Neural progenitor cell (in vitro differentiated cells): ENCODE measurements around the gene CHM. TPM values are rescaled to one million over a fixed set of nuclear protein-coding genes. Genes with fewer than 3 reads are reported as not detected.
"Not testable (repeated sequence)": the region's sequence is repeated elsewhere in the genome, so short reads cannot be mapped to it uniquely, and the experiment has no call there.

Source experiments
- DNase-seq: peaks from one replicate; pipeline ENCODE4 v3.0.0-alpha.2; 2016; ENCODE audit warnings: low spot score
- H2AFZ ChIP-seq: fragments of 200-600 bp; sonication (generic); replicated peaks from 2 replicates; pipeline ENCODE4 v1.6.1; 2016; ENCODE audit warnings: antibody characterized with exemption
- H3F3A ChIP-seq: fragments of 200-600 bp; sonication (generic); 2 replicates; pipeline ENCODE4 v1.6.1; 2016; ENCODE audit warnings: antibody characterized with exemption, low read depth
- H3K27ac ChIP-seq: fragments of 200-600 bp; sonication (generic); 2 replicates; pipeline ENCODE4 v1.5.1; 2016; ENCODE audit warnings: mild to moderate bottlenecking
- H3K27me3 ChIP-seq: fragments of 200-600 bp; sonication (generic); 2 replicates; pipeline ENCODE4 v1.6.1; 2016; ENCODE audit warnings: mild to moderate bottlenecking, moderate library complexity
- H3K36me3 ChIP-seq: fragments of 200-600 bp; sonication (generic); 2 replicates; pipeline ENCODE4 v1.5.1; 2016
- H3K4me1 ChIP-seq: fragments of 200-600 bp; sonication (generic); 2 replicates; pipeline ENCODE4 v1.6.1; 2016; ENCODE audit warnings: mixed run types
- H3K4me2 ChIP-seq: fragments of 200-600 bp; sonication (generic); 2 replicates; pipeline ENCODE4 v1.6.1; 2016
- H3K4me3 ChIP-seq: fragments of 200-600 bp; sonication (generic); 2 replicates; pipeline ENCODE4 v1.5.1; 2016
- H3K79me2 ChIP-seq: fragments of 200-600 bp; sonication (generic); 2 replicates; pipeline ENCODE4 v1.6.1; 2016; ENCODE audit warnings: low read depth
- H3K9ac ChIP-seq: fragments of 200-600 bp; sonication (generic); 2 replicates; pipeline ENCODE4 v1.6.1; 2016
- H3K9me3 ChIP-seq: fragments of 200-600 bp; sonication (generic); 2 replicates; pipeline ENCODE4 v1.5.1; 2016; ENCODE audit warnings: low read depth
- H4K20me1 ChIP-seq: fragments of 200-600 bp; sonication (generic); 2 replicates; pipeline ENCODE4 v1.6.1; 2016; ENCODE audit warnings: low read depth
- H3K27ac Mint-ChIP-seq: 3 replicates; pipeline ENCODE4 v1.8.0; 2021; ENCODE audit warnings: mixed read lengths
- H3K27me3 Mint-ChIP-seq: 2 replicates; pipeline ENCODE4 v1.8.0; 2022; ENCODE audit warnings: low read depth, mild to moderate bottlenecking, inconsistent platforms, moderate library complexity, mixed read lengths; ENCODE audit not compliant: insufficient read depth
- H3K36me3 Mint-ChIP-seq: 3 replicates; pipeline ENCODE4 v1.8.0; 2021; ENCODE audit warnings: mixed read lengths
- H3K4me1 Mint-ChIP-seq: 3 replicates; pipeline ENCODE4 v1.8.0; 2021; ENCODE audit warnings: mixed read lengths
- H3K4me3 Mint-ChIP-seq: 3 replicates; pipeline ENCODE4 v1.8.0; 2021; ENCODE audit warnings: mild to moderate bottlenecking, moderate library complexity, mixed read lengths
- H3K9me3 Mint-ChIP-seq: 3 replicates; pipeline ENCODE4 v1.8.0; 2020; ENCODE audit warnings: mixed read lengths
- EZH2 ChIP-seq: fragments of 200-600 bp; sonication (generic); IDR thresholded peaks from 2 replicates; pipeline ENCODE4 v1.6.1; 2017; ENCODE audit warnings: antibody characterized with exemption, mild to moderate bottlenecking, moderate library complexity
- EZH2phosphoT487 ChIP-seq: fragments of 200-600 bp; sonication (generic); IDR thresholded peaks from 2 replicates; pipeline ENCODE4 v1.6.1; 2017; ENCODE audit warnings: antibody characterized with exemption
- total RNA-seq: library from RNA; depleted of rRNA; stranded (reverse); fragments of >200 nt; gene quantifications from 2 replicates; pipeline ENCODE4 v1.2.3, GENCODE V29; 2015; ENCODE audit warnings: low replicate concordance
- TF ChIP-seq, protein P1 (sequence below): fragments of 200-600 bp; sonication (generic); IDR thresholded peaks from 2 replicates; pipeline ENCODE4 v1.5.1; 2017; ENCODE audit warnings: antibody characterized with exemption, mild to moderate bottlenecking

The CHM gene
- total RNA-seq, 1 donor from 2014 or later: 24.0 TPM

DNA sequence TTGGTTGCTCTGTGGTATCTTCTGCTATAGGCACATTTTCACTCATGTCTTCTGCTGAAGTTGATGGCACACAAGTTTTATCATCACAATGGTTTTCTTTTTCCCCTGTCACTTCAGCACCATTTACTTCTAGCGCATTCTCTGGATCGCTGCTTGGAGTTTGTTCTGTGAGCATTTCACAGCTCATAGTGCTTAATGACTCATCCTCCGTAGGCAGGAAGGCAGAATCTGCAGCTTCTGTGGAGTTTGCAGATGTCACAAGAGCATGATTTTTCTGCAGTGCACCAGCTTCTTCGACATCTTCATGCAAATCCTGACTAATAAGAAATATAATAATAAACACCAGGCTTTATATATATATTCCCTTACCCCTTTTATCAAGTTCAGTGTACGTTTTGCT is 83.6 kb downstream of the CHM start:
- no peaks in the 10 kb centered on the region for H3K4me1 ChIP-seq
- H4K20me1 ChIP-seq: no peaks in the 10 kb centered on the region
- no peak overlapping the region for H3K4me2 ChIP-seq
- no peaks in the 10 kb centered on the region for H3K27me3 ChIP-seq
- H3K9me3 Mint-ChIP-seq: no peaks in the 10 kb centered on the region
- no peaks in the 10 kb centered on the region for H3K36me3 ChIP-seq
- no peaks in the 10 kb centered on the region for H3K79me2 ChIP-seq
- H3F3A ChIP-seq: no peaks in the 10 kb centered on the region
- H3K27me3 Mint-ChIP-seq: no peaks in the 10 kb centered on the region
- no peaks in the 10 kb centered on the region for H3K4me1 Mint-ChIP-seq
- H3K27ac Mint-ChIP-seq: no peak overlapping the region
- H3K27ac ChIP-seq: no peak overlapping the region
- no peak for DNase-seq
- no peak overlapping the region for H3K4me3 Mint-ChIP-seq
- H3K9ac ChIP-seq: no peak overlapping the region
- no peaks in the 10 kb centered on the region for H3K9me3 ChIP-seq
- no peak overlapping the region for H2AFZ ChIP-seq
- no peaks in the 10 kb centered on the region for H3K36me3 Mint-ChIP-seq
- H3K4me3 ChIP-seq: no peak overlapping the region
- TF ChIP-seq EZH2phosphoT487: no peak
- TF ChIP-seq, protein P1, sequence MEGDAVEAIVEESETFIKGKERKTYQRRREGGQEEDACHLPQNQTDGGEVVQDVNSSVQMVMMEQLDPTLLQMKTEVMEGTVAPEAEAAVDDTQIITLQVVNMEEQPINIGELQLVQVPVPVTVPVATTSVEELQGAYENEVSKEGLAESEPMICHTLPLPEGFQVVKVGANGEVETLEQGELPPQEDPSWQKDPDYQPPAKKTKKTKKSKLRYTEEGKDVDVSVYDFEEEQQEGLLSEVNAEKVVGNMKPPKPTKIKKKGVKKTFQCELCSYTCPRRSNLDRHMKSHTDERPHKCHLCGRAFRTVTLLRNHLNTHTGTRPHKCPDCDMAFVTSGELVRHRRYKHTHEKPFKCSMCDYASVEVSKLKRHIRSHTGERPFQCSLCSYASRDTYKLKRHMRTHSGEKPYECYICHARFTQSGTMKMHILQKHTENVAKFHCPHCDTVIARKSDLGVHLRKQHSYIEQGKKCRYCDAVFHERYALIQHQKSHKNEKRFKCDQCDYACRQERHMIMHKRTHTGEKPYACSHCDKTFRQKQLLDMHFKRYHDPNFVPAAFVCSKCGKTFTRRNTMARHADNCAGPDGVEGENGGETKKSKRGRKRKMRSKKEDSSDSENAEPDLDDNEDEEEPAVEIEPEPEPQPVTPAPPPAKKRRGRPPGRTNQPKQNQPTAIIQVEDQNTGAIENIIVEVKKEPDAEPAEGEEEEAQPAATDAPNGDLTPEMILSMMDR: no peak
- TF ChIP-seq EZH2: no peak

DNA sequence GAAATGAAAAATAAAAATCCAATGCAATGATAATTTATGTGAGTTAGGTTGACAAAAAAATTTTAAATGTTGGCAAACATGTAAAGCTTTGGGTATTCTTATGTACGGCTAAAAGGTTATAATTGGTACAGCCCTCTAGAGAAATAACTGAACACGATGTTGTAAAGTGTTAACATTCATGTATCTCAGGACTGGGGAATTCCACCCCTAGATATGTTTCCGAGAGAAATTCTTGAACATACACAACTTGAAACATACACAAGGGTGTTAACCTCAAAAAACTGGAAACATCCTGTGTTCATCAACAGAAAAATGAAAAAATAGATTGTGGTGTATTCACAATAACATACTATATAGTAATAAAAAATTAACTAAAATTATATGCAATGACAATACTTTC is 91.8 kb downstream of the CHM start:
- H3K36me3 Mint-ChIP-seq: peaks cover 23% of the 10 kb centered on the region
- Histone ChIP-seq H2AFZ (no peak overlapping the region), H4K20me1 (no peaks in the 10 kb centered on the region), H3K27ac (no peak overlapping the region), H3K36me3 (peaks cover 7% of the 10 kb centered on the region), H3K4me1 (no peaks in the 10 kb centered on the region), H3K9me3 (peaks cover 12% of the 10 kb centered on the region), H3K4me3 (no peak overlapping the region), H3K4me2 (no peak overlapping the region), H3K9ac (no peak overlapping the region), H3K79me2 (no peaks in the 10 kb centered on the region), H3K27me3 (no peaks in the 10 kb centered on the region), H3F3A (no peaks in the 10 kb centered on the region)
- no peak for DNase-seq
- H3K9me3 Mint-ChIP-seq: peaks cover 14% of the 10 kb centered on the region
- H3K27ac Mint-ChIP-seq: no peak overlapping the region
- no peak overlapping the region for H3K4me3 Mint-ChIP-seq
- H3K27me3 Mint-ChIP-seq: peaks cover 3% of the 10 kb centered on the region
- no peaks in the 10 kb centered on the region for H3K4me1 Mint-ChIP-seq
- TF ChIP-seq, protein P1: no peak
- TF ChIP-seq EZH2: no peak
- TF ChIP-seq EZH2phosphoT487: no peak

DNA sequence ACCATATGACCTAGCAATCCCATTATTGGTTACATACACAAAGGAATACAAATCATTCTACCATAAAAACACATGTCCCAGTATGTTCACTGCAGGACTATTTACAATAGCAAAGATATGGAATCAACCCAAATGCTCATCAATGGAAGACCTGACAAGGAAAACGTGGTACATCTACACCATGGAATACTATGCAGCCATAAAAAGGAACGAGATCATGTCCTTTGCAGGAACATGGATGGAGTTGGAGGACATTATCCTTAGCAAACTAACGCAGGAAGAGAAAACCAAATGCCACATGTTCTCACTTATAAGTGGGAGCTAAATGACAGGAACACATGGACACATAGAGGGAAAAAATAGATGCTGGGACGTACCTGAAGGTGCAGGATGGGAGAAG is 102.6 kb downstream of the CHM start:
- Mint-ChIP-seq H3K36me3 (peaks cover 25% of the 10 kb centered on the region), H3K9me3 (peaks cover 23% of the 10 kb centered on the region)
- not testable (repeated sequence) for H3K36me3 ChIP-seq, DNase-seq, H3F3A ChIP-seq, H3K4me2 ChIP-seq, H3K27ac Mint-ChIP-seq, H3K4me3 ChIP-seq, H3K4me3 Mint-ChIP-seq, H3K9ac ChIP-seq, H3K9me3 ChIP-seq, H3K27me3 Mint-ChIP-seq, H4K20me1 ChIP-seq, H3K27me3 ChIP-seq, H3K4me1 ChIP-seq, H3K4me1 Mint-ChIP-seq, H3K79me2 ChIP-seq, H3K27ac ChIP-seq, H2AFZ ChIP-seq

DNA sequence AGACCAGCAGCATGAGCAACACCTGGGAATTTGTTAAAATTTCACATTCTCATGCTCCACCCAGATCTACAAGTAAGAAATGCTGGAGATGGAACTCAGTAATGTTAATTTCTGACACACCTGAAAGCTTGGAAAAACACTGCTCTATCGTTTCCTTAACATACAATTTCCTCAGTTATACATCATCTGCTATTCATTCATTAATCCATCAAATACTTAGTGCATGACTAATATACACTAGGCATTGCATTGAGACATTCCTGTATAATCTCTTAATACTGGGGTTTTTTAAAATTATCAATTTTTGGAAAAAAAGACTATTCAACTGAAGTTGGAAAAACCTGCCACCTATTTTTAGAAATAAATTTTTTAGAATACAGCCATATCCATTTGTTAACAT is 106.1 kb downstream of the CHM start:
- H2AFZ ChIP-seq: no peak overlapping the region
- no peaks in the 10 kb centered on the region for H3K27me3 Mint-ChIP-seq
- TF ChIP-seq, protein P1: no peak
- TF ChIP-seq EZH2 (no peak), EZH2phosphoT487 (no peak)
- H3K36me3 ChIP-seq: no peaks in the 10 kb centered on the region
- H3K4me2 ChIP-seq: no peak overlapping the region
- H3F3A ChIP-seq: no peaks in the 10 kb centered on the region
- peaks cover 18% of the 10 kb centered on the region for H3K36me3 Mint-ChIP-seq
- no peak overlapping the region for H3K9ac ChIP-seq
- H3K4me1 Mint-ChIP-seq: no peaks in the 10 kb centered on the region
- H4K20me1 ChIP-seq: no peaks in the 10 kb centered on the region
- H3K79me2 ChIP-seq: no peaks in the 10 kb centered on the region
- H3K9me3 ChIP-seq: peaks cover 6% of the 10 kb centered on the region
- H3K9me3 Mint-ChIP-seq: peaks cover 15% of the 10 kb centered on the region
- H3K4me3 Mint-ChIP-seq: no peak overlapping the region
- H3K4me3 ChIP-seq: no peak overlapping the region
- no peaks in the 10 kb centered on the region for H3K4me1 ChIP-seq
- no peak overlapping the region for H3K27ac Mint-ChIP-seq
- H3K27ac ChIP-seq: no peak overlapping the region
- H3K27me3 ChIP-seq: no peaks in the 10 kb centered on the region
- no peak for DNase-seq

DNA sequence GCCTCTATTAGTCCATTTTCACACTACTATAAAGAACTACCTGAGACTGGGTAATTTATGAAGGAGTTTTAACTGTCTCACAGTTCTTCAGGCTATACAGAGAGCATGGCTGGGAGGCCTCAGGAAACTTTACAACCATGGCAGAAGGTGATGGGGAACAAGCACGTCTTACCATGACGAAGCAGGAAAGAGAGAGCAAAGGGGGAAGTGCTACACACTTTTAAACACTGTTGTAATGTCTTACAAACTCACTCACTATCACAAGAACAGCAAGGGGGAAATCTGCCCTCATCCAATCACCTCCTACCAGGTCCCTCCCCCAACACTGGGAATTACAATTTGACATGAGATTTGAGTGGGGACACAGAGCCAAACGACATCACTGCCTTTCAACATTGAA is 107.4 kb downstream of the CHM start:
- H3K27me3 Mint-ChIP-seq, DNase-seq, H3K27me3 ChIP-seq, H3K79me2 ChIP-seq, H3K36me3 Mint-ChIP-seq, H3K27ac Mint-ChIP-seq, H3K4me1 ChIP-seq, H3K4me3 Mint-ChIP-seq, H3K9me3 Mint-ChIP-seq, H3K4me2 ChIP-seq, H3K9me3 ChIP-seq, H4K20me1 ChIP-seq, H3K9ac ChIP-seq, H3K36me3 ChIP-seq, H3F3A ChIP-seq, H3K4me3 ChIP-seq, H3K4me1 Mint-ChIP-seq, H3K27ac ChIP-seq, H2AFZ ChIP-seq: not testable (repeated sequence)

DNA sequence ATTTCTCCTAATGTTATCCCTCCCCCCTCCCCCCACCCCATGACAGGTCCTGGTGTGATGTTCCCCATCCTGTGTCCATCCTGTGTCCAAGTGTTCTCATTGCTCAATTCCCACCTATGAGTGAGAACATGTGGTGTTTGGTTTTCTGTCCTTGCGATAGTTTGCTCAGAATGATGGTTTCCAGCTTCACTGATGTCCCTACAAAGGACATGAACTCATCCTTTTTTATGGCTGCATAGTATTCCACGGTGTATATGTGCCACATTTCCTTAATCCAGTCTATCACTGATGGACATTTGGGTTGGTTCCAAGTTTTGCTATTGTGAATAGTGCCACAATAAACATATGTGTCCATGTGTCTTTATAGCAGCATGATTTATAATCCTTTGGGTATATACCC is 113.0 kb downstream of the CHM start:
- not testable (repeated sequence) for H3K4me1 ChIP-seq, H3K4me3 Mint-ChIP-seq, H3K4me1 Mint-ChIP-seq, H2AFZ ChIP-seq, H3K27ac Mint-ChIP-seq, H3K27me3 ChIP-seq, H3K27ac ChIP-seq, H3K9me3 Mint-ChIP-seq, H3F3A ChIP-seq, H3K79me2 ChIP-seq, H3K9ac ChIP-seq, H3K4me3 ChIP-seq, H3K4me2 ChIP-seq, H3K9me3 ChIP-seq, H3K36me3 Mint-ChIP-seq, H3K27me3 Mint-ChIP-seq, H4K20me1 ChIP-seq, H3K36me3 ChIP-seq, DNase-seq
